PFSK-1 (cell line): ENCODE measurements around the gene TBX3.

Experiments used
- FOXP2 ChIP-seq: optimal IDR thresholded peaks from 2 replicates; pipeline ENCODE3; 2011; ENCODE audit warnings: borderline replicate concordance, control low read depth, inconsistent platforms; ENCODE audit not compliant: insufficient read depth; ENCODE audit errors: extremely low read length, extremely low read depth
- POLR2AphosphoS5 ChIP-seq: IDR thresholded peaks from 2 replicates; pipeline ENCODE4 v1.6.1; 2012; ENCODE audit warnings: low read depth, mild to moderate bottlenecking, control low read depth, low read length, moderate library complexity
- SIN3A ChIP-seq: IDR thresholded peaks from 2 replicates; pipeline ENCODE4 v1.6.1; 2012; ENCODE audit warnings: mild to moderate bottlenecking, low read length, moderate library complexity, borderline replicate concordance; ENCODE audit not compliant: insufficient read depth
- TAF1 ChIP-seq: IDR thresholded peaks from 2 replicates; pipeline ENCODE4 v1.6.1; 2012; ENCODE audit warnings: low read length, control low read depth, borderline replicate concordance; ENCODE audit not compliant: insufficient read depth
- TF ChIP-seq, protein P1 (sequence below), 2 experiments: IDR thresholded peaks; 2 replicates each; pipeline versions ENCODE4 v1.6.1 to v1.8.0; 2011 to 2012; ENCODE audit warnings: low read depth in 2 of 2, low read length in 2 of 2, control low read depth in 1 of 2, inconsistent platforms in 1 of 2, mild to moderate bottlenecking in 1 of 2, moderate library complexity in 1 of 2; ENCODE audit not compliant: insufficient read depth in 1 of 2

Gene TBX3

DNA sequence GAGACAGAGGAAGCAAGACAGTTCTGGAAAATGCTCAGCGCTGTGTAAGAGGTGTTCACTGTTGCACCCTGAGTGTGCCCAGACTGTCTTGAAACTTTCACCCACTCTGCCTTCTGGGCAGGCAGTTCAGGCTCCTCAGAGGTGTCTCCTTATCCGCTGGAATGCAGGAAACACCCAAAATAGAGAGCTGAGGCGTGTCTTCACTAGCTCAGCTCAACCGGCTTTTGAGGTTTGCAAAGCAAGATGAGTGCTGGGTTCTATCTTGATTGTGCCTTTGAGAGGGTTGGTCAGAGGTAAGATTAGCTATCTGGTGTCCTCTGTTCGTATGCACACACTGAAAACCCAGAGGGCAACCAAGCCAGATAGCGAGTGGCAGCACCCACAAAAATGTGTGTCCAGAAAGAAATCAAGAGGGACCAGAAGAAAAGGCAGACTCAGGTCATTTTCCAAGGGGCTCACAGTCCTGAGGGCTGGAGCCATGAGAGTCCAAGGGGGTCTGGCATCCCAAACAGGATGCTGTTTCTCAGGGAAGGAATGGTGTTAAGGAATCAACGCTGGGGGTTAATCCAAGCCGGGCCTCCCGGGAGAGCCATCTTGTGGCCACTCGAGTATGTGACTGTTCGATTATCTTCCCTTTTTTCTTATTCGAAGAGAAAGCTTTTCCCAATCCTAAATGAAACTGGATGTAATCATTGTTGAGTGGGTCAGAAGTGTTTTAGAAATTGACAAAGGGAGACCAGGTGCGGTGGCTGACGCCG is 47.1 kb downstream of the TBX3 start:
- TF ChIP-seq FOXP2 (no peak), SIN3A (no peak), TAF1 (no peak), POLR2AphosphoS5 (no peak)
- TF ChIP-seq, protein P1, sequence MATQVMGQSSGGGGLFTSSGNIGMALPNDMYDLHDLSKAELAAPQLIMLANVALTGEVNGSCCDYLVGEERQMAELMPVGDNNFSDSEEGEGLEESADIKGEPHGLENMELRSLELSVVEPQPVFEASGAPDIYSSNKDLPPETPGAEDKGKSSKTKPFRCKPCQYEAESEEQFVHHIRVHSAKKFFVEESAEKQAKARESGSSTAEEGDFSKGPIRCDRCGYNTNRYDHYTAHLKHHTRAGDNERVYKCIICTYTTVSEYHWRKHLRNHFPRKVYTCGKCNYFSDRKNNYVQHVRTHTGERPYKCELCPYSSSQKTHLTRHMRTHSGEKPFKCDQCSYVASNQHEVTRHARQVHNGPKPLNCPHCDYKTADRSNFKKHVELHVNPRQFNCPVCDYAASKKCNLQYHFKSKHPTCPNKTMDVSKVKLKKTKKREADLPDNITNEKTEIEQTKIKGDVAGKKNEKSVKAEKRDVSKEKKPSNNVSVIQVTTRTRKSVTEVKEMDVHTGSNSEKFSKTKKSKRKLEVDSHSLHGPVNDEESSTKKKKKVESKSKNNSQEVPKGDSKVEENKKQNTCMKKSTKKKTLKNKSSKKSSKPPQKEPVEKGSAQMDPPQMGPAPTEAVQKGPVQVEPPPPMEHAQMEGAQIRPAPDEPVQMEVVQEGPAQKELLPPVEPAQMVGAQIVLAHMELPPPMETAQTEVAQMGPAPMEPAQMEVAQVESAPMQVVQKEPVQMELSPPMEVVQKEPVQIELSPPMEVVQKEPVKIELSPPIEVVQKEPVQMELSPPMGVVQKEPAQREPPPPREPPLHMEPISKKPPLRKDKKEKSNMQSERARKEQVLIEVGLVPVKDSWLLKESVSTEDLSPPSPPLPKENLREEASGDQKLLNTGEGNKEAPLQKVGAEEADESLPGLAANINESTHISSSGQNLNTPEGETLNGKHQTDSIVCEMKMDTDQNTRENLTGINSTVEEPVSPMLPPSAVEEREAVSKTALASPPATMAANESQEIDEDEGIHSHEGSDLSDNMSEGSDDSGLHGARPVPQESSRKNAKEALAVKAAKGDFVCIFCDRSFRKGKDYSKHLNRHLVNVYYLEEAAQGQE (IDR thresholded peaks at IDR 0.05; ENCODE audit: insufficient read depth in 1 of 2, low read depth in 2 of 2, low read length in 2 of 2): no peak

- TF ChIP-seq, protein P1 (IDR thresholded peaks at IDR 0.05; ENCODE audit: insufficient read depth in 1 of 2, low read depth in 2 of 2, low read length in 2 of 2): no peak
- TF ChIP-seq FOXP2: no peak
- no peak for TF ChIP-seq SIN3A
- no peak for TF ChIP-seq POLR2AphosphoS5
- no peak for TF ChIP-seq TAF1
Observed at GRCh38 chr12:114631242-114631641, 52.7 kb downstream of the TBX3 start.

DNA sequence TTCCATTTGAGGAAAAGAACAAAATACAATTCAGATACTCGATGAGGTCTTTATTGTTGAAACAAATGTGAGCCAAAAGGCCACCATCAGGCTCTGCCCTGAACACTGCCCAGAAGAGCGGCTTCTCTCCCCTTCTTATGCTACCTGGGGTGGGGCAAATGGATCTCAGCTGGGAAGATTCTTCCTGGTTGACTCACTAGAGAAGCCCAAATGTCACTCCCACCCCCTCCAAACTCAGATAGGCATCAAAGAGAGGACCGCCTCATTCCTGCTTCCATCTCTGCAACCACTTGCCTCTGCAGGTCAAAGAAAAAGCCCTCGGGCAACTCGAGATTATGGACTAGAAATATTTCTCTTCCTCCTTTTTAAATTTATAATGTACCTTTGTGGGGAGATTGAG is 55.8 kb downstream of the TBX3 start:
- TF ChIP-seq SIN3A: no peak
- no peak for TF ChIP-seq POLR2AphosphoS5
- no peak for TF ChIP-seq TAF1
- TF ChIP-seq FOXP2: no peak
- TF ChIP-seq, protein P1 (IDR thresholded peaks at IDR 0.05; ENCODE audit: insufficient read depth in 1 of 2, low read depth in 2 of 2, low read length in 2 of 2): no peak

- TF ChIP-seq, protein P1 (IDR thresholded peaks at IDR 0.05; ENCODE audit: insufficient read depth in 1 of 2, low read depth in 2 of 2, low read length in 2 of 2): no peak
- TF ChIP-seq TAF1 (no peak), FOXP2 (no peak), SIN3A (no peak), POLR2AphosphoS5 (no peak)
Observed at GRCh38 chr12:114627393-114627792, 56.6 kb downstream of the TBX3 start.
